CD4-positive, CD25-positive, alpha-beta regulatory T cell (primary cell): Measurements from ENCODE around the gene STAB2. TPM values are rescaled to one million over a fixed set of nuclear protein-coding genes. Genes with fewer than 3 reads are reported as not detected.
A peak's percentile ranks its signal among the peaks of the same experiment; 100 is the strongest.

Source experiments
- ATAC-seq, 2 donors: fragments of 150-1000 bp; cut with Tn5 transposase; one replicate each; pipeline ENCODE4 v1.10.0; 2021; ENCODE audit warnings: low read depth in 2 of 2, moderate number of reproducible peaks in 2 of 2, moderate library complexity in 1 of 2
- DNase-seq, 3 donors: peaks; one replicate each; pipeline versions ENCODE4 v3.0.0 to v3.0.0-alpha.2; 2012 to 2022; ENCODE audit warnings: mixed read lengths in 1 of 3
- H3K27ac ChIP-seq: one replicate; pipeline ENCODE4 v1.7.0; 2013; ENCODE audit warnings: mild to moderate bottlenecking, low read length; ENCODE audit not compliant: insufficient read depth, poor library complexity, severe bottlenecking
- H3K27me3 ChIP-seq: one replicate; pipeline ENCODE4 v1.7.0; 2013; ENCODE audit warnings: low read length; ENCODE audit not compliant: control insufficient read depth, insufficient read depth
- H3K36me3 ChIP-seq: one replicate; pipeline ENCODE4 v1.7.0; 2013; ENCODE audit warnings: mild to moderate bottlenecking, low read length, moderate library complexity; ENCODE audit not compliant: control insufficient read depth, insufficient read depth
- H3K4me1 ChIP-seq: 2 replicates; pipeline ENCODE4 v1.7.0; 2013; ENCODE audit warnings: mild to moderate bottlenecking, low read length; ENCODE audit not compliant: insufficient read depth, control insufficient read depth, poor library complexity, severe bottlenecking
- H3K4me3 ChIP-seq: one replicate; pipeline ENCODE4 v1.7.0; 2013; ENCODE audit warnings: low read depth, mild to moderate bottlenecking, low read length, moderate library complexity
- H3K9me3 ChIP-seq, 2 experiments: 1 replicate in 1 of 2; 2 replicates in 1 of 2; pipeline ENCODE4 v1.7.0; 2013; ENCODE audit warnings: low read length in 2 of 2, mild to moderate bottlenecking in 1 of 2, moderate library complexity in 1 of 2; ENCODE audit not compliant: control insufficient read depth in 2 of 2
- H3K27ac Mint-ChIP-seq, 3 donors: one replicate each; pipeline ENCODE4 v1.8.0; 2020 to 2022; ENCODE audit warnings: mild to moderate bottlenecking in 3 of 3, mixed read lengths in 3 of 3, moderate library complexity in 2 of 3
- H3K27me3 Mint-ChIP-seq: one replicate; pipeline ENCODE4 v1.8.0; 2022; ENCODE audit warnings: mild to moderate bottlenecking, mixed read lengths
- H3K36me3 Mint-ChIP-seq: one replicate; pipeline ENCODE4 v1.8.0; 2020; ENCODE audit warnings: mixed read lengths
- H3K4me1 Mint-ChIP-seq, 4 donors: one replicate each; pipeline ENCODE4 v1.8.0; 2020 to 2022; ENCODE audit warnings: mixed read lengths in 4 of 4, mild to moderate bottlenecking in 1 of 4
- H3K4me3 Mint-ChIP-seq, 4 donors: one replicate each; pipeline ENCODE4 v1.8.0; 2020 to 2022; ENCODE audit warnings: mild to moderate bottlenecking in 4 of 4, mixed read lengths in 4 of 4, moderate library complexity in 3 of 4
- H3K9me3 Mint-ChIP-seq, 7 donors: one replicate each; pipeline ENCODE4 v1.8.0; 2020 to 2022; ENCODE audit warnings: mixed read lengths in 7 of 7, mild to moderate bottlenecking in 3 of 7, moderate library complexity in 2 of 7
- polyA plus RNA-seq, 4 donors: library from polyadenylated mRNA; unstranded; fragments of 300-500 nt; fragmentation: Illumina TruSeq; gene quantifications; one replicate each; pipeline ENCODE4 v1.2.3, GENCODE V29; 2021
- total RNA-seq: library from RNA; stranded (reverse); gene quantifications from one replicate; pipeline ENCODE4 v1.2.3, GENCODE V29; 2022

Gene STAB2
- total and polyA plus RNA-seq, 5 donors from 2014 or later, result not detected

DNA sequence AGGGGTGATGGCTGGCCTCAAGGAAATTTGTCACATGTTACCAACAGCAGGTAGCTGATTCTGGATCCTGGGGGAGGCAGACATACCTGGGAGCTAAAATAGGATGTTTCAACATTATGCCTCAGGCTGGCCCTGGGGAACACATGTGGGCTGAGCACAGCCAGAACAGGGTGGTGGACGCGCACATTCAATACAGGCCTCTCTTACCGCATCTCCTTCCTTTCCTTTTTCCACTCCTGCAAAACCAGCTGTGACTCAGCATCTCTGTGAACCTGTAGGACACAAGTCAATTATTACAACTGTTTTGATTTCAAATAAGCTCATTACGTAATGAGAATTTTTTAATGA is 193.0 kb downstream of the STAB2 start:
- no peak overlapping the region for H3K27ac Mint-ChIP-seq
- no peak overlapping the region for H3K4me3 Mint-ChIP-seq
- Histone ChIP-seq H3K9me3 (no peaks in the 10 kb centered on the region), H3K4me1 (no peaks in the 10 kb centered on the region), H3K4me3 (no peak overlapping the region), H3K27ac (no peak overlapping the region), H3K27me3 (no peaks in the 10 kb centered on the region), H3K36me3 (peaks cover 3% of the 10 kb centered on the region)
- H3K27me3 Mint-ChIP-seq, result no peaks in the 10 kb centered on the region
- no peak for DNase-seq
- peaks cover 0 to 7% (median 1%) of the 10 kb centered on the region in 4 donors for H3K4me1 Mint-ChIP-seq
- peaks cover 48% of the 10 kb centered on the region for H3K36me3 Mint-ChIP-seq
- no peaks in the 10 kb centered on the region for H3K9me3 Mint-ChIP-seq
- ATAC-seq, result no peak

DNA sequence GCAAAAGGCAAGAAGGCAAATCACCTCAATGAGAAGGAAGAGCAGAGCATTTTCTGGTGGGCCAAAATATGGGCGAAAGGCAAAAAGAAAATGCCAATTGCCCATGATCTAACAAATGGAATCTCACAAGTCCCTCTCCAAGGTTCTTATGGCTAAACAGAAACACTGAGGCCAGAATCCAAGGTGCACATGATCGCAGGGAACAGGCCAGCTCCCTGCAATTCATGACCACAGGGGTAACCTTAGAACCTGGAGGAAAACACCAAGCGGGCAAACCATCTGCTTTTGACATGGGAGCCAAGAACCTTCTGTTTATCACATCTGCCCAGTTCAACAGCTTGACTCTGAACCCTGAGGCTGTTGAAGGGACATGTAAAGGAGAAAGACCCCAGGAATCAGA is 193.9 kb downstream of the STAB2 start:
- no peaks in the 10 kb centered on the region for H3K9me3 ChIP-seq
- no peak overlapping the region for H3K4me3 Mint-ChIP-seq
- no peaks in the 10 kb centered on the region for H3K27me3 ChIP-seq
- H3K36me3 Mint-ChIP-seq, result peaks cover 52% of the 10 kb centered on the region
- no peak overlapping the region for H3K27ac ChIP-seq
- H3K4me1 ChIP-seq, result no peaks in the 10 kb centered on the region
- ATAC-seq (no peak), DNase-seq (no peak)
- peaks cover 0 to 2% (median under 1%) of the 10 kb centered on the region in 4 donors for H3K4me1 Mint-ChIP-seq
- peaks cover 0 to under 1% (median 0%) of the 10 kb centered on the region in 7 donors for H3K9me3 Mint-ChIP-seq
- no peak overlapping the region for H3K4me3 ChIP-seq
- H3K27ac Mint-ChIP-seq, result no peak overlapping the region
- H3K36me3 ChIP-seq, result peaks cover 4% of the 10 kb centered on the region
- no peaks in the 10 kb centered on the region for H3K27me3 Mint-ChIP-seq

GRCh38 chr12:103782399-103782798 is 195.3 kb downstream of the STAB2 start:
- no peaks in the 10 kb centered on the region for H3K4me1 ChIP-seq
- no peaks in the 10 kb centered on the region for H3K27me3 Mint-ChIP-seq
- no peak overlapping the region for H3K27ac ChIP-seq
- peaks cover 0 to 2% (median 0%) of the 10 kb centered on the region in 4 donors for H3K4me1 Mint-ChIP-seq
- H3K9me3 Mint-ChIP-seq, result peaks cover 0 to 1% (median 0%) of the 10 kb centered on the region in 7 donors
- no peak overlapping the region for H3K4me3 Mint-ChIP-seq
- no peak overlapping the region for H3K27ac Mint-ChIP-seq
- H3K4me3 ChIP-seq, result no peak overlapping the region
- peaks cover 4% of the 10 kb centered on the region for H3K36me3 ChIP-seq
- DNase-seq (no peak), ATAC-seq (no peak)
- H3K9me3 ChIP-seq, result no peaks in the 10 kb centered on the region
- peaks cover 47% of the 10 kb centered on the region for H3K36me3 Mint-ChIP-seq
- H3K27me3 ChIP-seq, result no peaks in the 10 kb centered on the region

DNA sequence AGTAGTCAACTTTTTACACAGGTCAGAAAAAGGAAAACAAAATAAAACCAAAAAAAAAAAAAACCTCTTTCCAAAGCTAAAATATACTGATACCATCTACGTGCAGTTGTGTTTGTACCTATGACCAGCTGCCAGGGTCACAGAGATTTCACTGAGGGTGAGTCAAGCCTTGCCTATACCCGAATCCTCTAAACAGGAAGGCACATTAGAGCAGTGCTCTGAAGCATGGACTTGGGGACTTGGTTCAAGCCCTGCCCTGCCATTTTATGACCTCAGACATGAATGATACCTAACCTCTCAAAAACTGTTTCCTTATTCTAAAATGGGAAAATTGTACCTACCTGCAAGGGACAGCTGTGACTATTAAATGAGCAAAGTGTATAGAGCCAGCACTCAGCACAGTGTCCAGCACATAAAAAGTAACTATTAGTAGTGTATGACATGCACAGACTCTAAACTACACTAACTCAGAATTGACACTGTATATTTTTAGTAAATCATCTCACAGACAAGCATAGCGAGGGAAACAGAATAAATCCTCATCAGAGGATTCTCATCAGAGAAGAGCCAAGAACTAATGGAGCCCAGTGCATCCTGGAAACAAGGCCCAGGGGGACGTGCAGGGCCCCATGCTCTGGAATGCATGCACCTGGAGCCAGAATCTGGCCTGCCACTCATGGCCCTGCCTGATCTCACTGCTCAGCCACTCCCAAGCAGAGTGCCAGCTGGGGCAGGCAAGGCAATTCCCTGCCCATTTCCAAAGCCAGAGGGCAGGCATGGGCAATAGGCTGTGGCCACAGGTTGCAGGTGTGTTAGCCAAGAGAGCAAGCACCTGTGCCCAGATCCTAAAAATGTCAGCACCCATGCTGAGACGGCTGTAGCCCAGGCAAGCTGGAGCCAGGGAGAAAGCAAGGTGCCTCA is 196.9 kb downstream of the STAB2 start:
- peak overlapping the region in 2 of 3 donors; percentile 19 to 76 for H3K27ac Mint-ChIP-seq
- ATAC-seq, result no peak
- H3K4me3 Mint-ChIP-seq, result no peak overlapping the region
- no peak overlapping the region for H3K4me3 ChIP-seq
- H3K36me3 Mint-ChIP-seq, result peaks cover 39% of the 10 kb centered on the region
- no peak for DNase-seq
- H3K27me3 Mint-ChIP-seq, result no peaks in the 10 kb centered on the region
- H3K27me3 ChIP-seq, result no peaks in the 10 kb centered on the region
- peaks cover 0 to 1% (median 0%) of the 10 kb centered on the region in 7 donors for H3K9me3 Mint-ChIP-seq
- H3K27ac ChIP-seq, result no peak overlapping the region
- H3K9me3 ChIP-seq, result no peaks in the 10 kb centered on the region
- H3K4me1 Mint-ChIP-seq, result no peaks in the 10 kb centered on the region
- H3K4me1 ChIP-seq, result no peaks in the 10 kb centered on the region
- H3K36me3 ChIP-seq, result peaks cover 4% of the 10 kb centered on the region

GRCh38 chr12:103785243-103786031 is 198.4 kb downstream of the STAB2 start:
- Mint-ChIP-seq H3K36me3 (peaks cover 28% of the 10 kb centered on the region), H3K4me3 (no peak overlapping the region), H3K27ac (peak overlapping the region in 1 of 3 donors; percentile 61), H3K9me3 (peaks cover 0 to 1% (median 0%) of the 10 kb centered on the region in 7 donors), H3K27me3 (no peaks in the 10 kb centered on the region), H3K4me1 (no peaks in the 10 kb centered on the region)
- H3K27ac ChIP-seq, result no peak overlapping the region
- ATAC-seq (no peak), DNase-seq (no peak)
- peaks cover 4% of the 10 kb centered on the region for H3K36me3 ChIP-seq
- no peaks in the 10 kb centered on the region for H3K4me1 ChIP-seq
- no peaks in the 10 kb centered on the region for H3K9me3 ChIP-seq
- H3K4me3 ChIP-seq, result no peak overlapping the region
- H3K27me3 ChIP-seq, result no peaks in the 10 kb centered on the region

DNA sequence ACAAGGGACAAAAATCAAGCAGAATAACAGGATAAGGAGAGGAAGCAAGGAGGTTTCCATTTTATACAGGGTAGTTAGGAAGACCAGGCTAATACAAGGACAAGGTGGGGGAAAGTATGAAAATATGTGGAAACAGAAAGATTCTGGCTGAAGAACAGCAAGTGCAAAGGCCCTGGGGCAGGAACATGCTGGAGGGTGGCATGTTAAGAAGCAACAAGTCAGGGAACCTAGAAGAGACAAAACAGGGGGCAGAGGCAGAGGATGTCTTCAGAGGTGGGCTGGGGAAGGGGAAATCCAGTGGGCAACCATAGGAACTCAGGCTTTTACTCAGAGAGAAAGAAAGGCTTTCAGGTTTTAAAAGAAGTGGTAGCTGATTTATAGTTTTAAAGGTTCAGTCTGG is 199.1 kb downstream of the STAB2 start:
- Histone ChIP-seq H3K36me3 (peaks cover 4% of the 10 kb centered on the region), H3K27me3 (no peaks in the 10 kb centered on the region), H3K9me3 (no peaks in the 10 kb centered on the region), H3K27ac (no peak overlapping the region), H3K4me1 (no peaks in the 10 kb centered on the region), H3K4me3 (no peak overlapping the region)
- H3K36me3 Mint-ChIP-seq, result peaks cover 28% of the 10 kb centered on the region
- no peaks in the 10 kb centered on the region for H3K4me1 Mint-ChIP-seq
- no peak overlapping the region for H3K4me3 Mint-ChIP-seq
- peak overlapping the region in 1 of 3 donors; percentile 61 for H3K27ac Mint-ChIP-seq
- ATAC-seq (no peak), DNase-seq (no peak)
- H3K9me3 Mint-ChIP-seq, result peaks cover 0 to 1% (median 0%) of the 10 kb centered on the region in 7 donors
- no peaks in the 10 kb centered on the region for H3K27me3 Mint-ChIP-seq

DNA sequence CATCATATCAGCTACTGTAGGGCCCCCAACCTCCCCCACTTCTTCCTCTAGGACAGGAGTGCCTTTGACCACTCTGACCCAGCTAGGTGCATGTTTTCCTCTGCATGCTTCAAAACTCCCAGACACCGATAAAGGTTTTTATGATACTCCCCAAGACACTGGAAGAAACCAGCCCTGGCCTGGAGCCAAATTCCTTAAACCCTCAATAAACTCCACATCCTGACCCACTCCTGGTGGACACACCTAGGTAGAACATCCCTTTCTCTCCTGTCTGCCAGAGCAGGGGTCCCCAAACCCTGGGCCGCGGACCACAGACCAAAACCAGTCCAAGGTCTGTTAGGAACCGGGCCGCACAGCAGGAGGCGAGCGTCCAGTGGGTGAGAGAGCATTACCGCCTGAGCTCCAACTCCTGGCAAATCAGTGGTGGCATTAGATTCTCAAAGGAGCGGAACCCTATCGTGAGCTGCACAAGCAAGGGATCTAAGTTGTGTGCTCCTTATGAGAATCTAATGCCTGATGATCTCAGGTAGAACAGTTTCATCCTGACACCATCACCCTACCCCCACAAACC is 204.4 kb downstream of the STAB2 start:
- H3K36me3 Mint-ChIP-seq, result peaks cover 17% of the 10 kb centered on the region
- Histone ChIP-seq H3K27ac (no peak overlapping the region), H3K9me3 (no peaks in the 10 kb centered on the region), H3K36me3 (peaks cover 13% of the 10 kb centered on the region), H3K27me3 (no peaks in the 10 kb centered on the region), H3K4me3 (no peak overlapping the region), H3K4me1 (no peaks in the 10 kb centered on the region)
- no peaks in the 10 kb centered on the region for H3K27me3 Mint-ChIP-seq
- no peaks in the 10 kb centered on the region for H3K9me3 Mint-ChIP-seq
- H3K4me3 Mint-ChIP-seq, result no peak overlapping the region
- H3K27ac Mint-ChIP-seq, result no peak overlapping the region
- ATAC-seq (no peak), DNase-seq (no peak)
- H3K4me1 Mint-ChIP-seq, result no peaks in the 10 kb centered on the region
